GM12891 (cell line): Measurements from ENCODE around the gene RER1.

Experiments used
- DNase-seq: peaks from one replicate; pipeline ENCODE4 v3.0.0; 2011; ENCODE audit warnings: low spot score; ENCODE audit not compliant: insufficient read length
- FAIRE-seq: peaks from 2 replicates; lab custom pipeline; 2011; peaks lifted over from hg19 to GRCh38; lab: Jason Lieb, UNC
- PAX5 ChIP-seq: IDR thresholded peaks from 2 replicates; pipeline ENCODE4 v1.6.1; 2011; ENCODE audit warnings: low read length, moderate library complexity, mild to moderate bottlenecking; ENCODE audit not compliant: insufficient read depth, severe bottlenecking
- POLR2A ChIP-seq: IDR thresholded peaks from 2 replicates; pipeline ENCODE4 v1.6.1; 2011; ENCODE audit warnings: low read depth, low read length, control low read depth
- POLR2AphosphoS5 ChIP-seq: IDR thresholded peaks from 2 replicates; pipeline ENCODE4 v1.6.1; 2011; ENCODE audit warnings: low read depth, low read length, control low read depth
- POU2F2 ChIP-seq: IDR thresholded peaks from 2 replicates; pipeline ENCODE4 v1.6.1; 2011; ENCODE audit warnings: low read depth, mild to moderate bottlenecking, control low read depth, low read length, moderate library complexity
- SPI1 ChIP-seq: IDR thresholded peaks from 2 replicates; pipeline ENCODE4 v1.6.1; 2011; ENCODE audit warnings: low read depth, low read length, control low read depth
- TAF1 ChIP-seq: IDR thresholded peaks from 2 replicates; pipeline ENCODE4 v1.6.1; 2011; ENCODE audit warnings: low read depth, low read length, control low read depth

The RER1 gene

GRCh38 chr1:2379733-2380404, 11.8 kb upstream of the RER1 start:
- no peak for DNase-seq
- TF ChIP-seq POLR2AphosphoS5 (no peak), SPI1 (peak; percentile 40)
- FAIRE-seq: peak; percentile 54

DNA sequence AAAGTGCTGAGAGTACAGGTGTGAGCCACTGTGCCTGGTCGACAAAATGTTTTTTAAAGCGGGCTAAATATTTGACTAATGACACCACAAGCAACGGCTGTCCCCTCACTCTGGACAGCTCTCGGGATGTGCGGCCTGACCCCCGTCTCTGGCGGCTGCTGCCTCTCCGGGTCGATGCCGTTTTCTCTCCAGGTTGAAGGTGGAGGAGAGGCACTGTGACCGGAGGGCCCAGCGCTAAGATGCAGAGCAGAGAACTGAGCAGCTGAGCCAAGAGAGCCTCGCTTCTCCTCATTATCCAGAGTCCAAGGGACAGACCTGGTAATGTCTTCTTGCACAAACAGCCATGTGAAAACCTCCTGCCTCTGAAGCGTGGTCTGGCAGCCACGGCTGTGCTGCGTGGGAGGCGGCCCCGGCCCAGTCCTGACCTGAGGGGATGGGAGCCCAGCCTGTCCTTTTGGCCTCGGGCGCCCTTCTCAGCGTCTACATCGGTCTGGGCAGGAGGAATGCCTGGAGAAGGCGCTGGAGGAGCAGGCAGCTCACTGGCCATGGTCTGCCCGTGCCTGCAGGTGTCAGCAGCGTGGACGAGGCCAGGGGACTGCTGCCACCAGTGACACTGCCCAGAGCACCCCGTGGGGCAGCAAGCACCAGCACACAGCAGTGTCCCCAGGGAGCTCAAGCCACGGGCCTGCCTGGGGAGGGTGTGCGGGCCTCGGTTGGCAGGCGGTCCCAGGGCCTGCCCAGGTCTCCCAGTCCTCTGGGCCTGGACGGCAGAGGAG, 10.6 kb upstream of the RER1 start:
- no peak for FAIRE-seq
- DNase-seq: no peak

GRCh38 chr1:2381741-2382620, 9.7 kb upstream of the RER1 start:
- TF ChIP-seq POLR2A (no peak), TAF1 (no peak), SPI1 (no peak), POLR2AphosphoS5 (no peak), POU2F2 (no peak), PAX5 (no peak)
- DNase-seq (peak; percentile 99), FAIRE-seq (peak; percentile 89)

More for the DNA sequence above, 10.6 kb upstream of the RER1 start:
- TF ChIP-seq SPI1 (no peak), TAF1 (no peak), PAX5 (no peak), POU2F2 (no peak), POLR2AphosphoS5 (no peak), POLR2A (no peak)

DNA sequence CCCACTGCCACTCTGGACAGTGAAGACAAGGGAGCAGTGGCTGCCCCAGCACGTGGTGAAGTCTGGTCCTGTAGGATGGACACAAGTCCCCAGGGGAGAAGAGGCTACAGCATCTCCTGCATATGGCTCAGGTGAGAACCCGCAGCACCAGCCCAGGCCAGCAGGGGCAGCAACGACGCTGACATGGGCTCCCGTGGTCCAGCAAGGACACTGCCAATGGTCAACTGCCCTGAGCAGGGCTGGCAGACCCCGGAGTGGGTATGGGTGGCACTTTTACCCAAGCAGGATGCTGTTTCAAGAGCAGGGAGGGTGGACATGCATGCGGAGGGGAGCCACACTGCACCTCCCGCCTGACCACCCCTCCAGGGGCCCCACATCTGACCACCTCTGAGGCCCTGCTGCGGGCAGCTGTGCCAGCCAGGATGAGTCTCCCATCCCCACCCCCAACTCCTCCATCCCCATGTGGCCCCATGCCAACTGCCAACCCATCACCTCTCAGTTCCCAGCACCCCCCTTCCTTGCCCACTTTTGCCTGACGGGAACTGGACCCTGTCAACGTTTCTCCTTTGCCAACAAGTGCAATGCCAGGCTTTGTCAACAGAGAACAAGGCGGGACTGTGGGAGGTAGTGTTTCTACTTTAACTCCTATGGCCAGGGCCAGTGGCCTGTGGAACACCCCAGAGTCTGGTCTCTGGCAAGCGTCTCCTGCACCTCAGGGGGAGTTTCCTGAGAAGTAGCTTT, 8.8 kb upstream of the RER1 start:
- FAIRE-seq: no peak
- TF ChIP-seq SPI1: no peak
- no peak for TF ChIP-seq TAF1
- TF ChIP-seq POLR2AphosphoS5: no peak
- TF ChIP-seq PAX5: no peak
- no peak for TF ChIP-seq POU2F2
- no peak for TF ChIP-seq POLR2A
- peak; percentile 68 for DNase-seq

GRCh38 chr1:2383576-2383975, 8.1 kb upstream of the RER1 start:
- FAIRE-seq (no peak), DNase-seq (no peak)
- TF ChIP-seq SPI1: no peak
- no peak for TF ChIP-seq POU2F2
- no peak for TF ChIP-seq TAF1
- no peak for TF ChIP-seq POLR2A
- no peak for TF ChIP-seq PAX5
- no peak for TF ChIP-seq POLR2AphosphoS5

GRCh38 chr1:2384130-2384860, 7.3 kb upstream of the RER1 start:
- DNase-seq (no peak), FAIRE-seq (no peak)

DNA sequence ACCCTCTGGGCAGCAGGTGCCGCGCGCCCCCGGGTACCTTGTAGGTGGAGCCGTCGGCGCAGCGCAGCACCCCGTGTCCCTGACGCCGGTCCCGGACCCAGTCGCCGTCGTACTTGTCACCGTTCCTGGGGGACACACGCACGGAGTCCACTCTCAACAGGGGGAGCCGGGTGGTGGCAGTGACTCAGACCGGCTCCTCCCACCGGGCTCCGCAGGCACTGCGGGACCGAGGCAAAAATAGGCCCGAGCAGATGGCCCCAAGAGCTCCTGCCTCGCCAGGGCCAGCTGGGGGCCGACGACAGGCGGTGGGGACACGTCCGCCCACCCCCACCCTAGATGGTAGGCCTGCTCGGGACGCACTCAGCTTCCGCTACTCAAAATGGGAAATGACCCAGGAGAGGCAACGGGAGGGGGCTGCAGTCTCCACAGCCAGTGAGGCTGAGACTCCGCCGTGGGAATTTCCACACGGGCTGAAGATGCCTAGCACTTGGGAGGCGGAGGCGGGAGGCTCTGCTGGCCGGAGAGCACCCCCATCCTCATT, 6.6 kb upstream of the RER1 start:
- no peak for FAIRE-seq
- TF ChIP-seq TAF1: no peak
- TF ChIP-seq POLR2AphosphoS5: no peak
- no peak for TF ChIP-seq SPI1
- TF ChIP-seq POU2F2: no peak
- TF ChIP-seq PAX5: no peak
- no peak for TF ChIP-seq POLR2A
- DNase-seq: no peak

More at GRCh38 chr1:2384130-2384860, 7.3 kb upstream of the RER1 start:
- no peak for TF ChIP-seq POU2F2
- TF ChIP-seq TAF1: no peak
- TF ChIP-seq SPI1: no peak
- no peak for TF ChIP-seq POLR2A
- no peak for TF ChIP-seq POLR2AphosphoS5
- TF ChIP-seq PAX5: no peak

DNA sequence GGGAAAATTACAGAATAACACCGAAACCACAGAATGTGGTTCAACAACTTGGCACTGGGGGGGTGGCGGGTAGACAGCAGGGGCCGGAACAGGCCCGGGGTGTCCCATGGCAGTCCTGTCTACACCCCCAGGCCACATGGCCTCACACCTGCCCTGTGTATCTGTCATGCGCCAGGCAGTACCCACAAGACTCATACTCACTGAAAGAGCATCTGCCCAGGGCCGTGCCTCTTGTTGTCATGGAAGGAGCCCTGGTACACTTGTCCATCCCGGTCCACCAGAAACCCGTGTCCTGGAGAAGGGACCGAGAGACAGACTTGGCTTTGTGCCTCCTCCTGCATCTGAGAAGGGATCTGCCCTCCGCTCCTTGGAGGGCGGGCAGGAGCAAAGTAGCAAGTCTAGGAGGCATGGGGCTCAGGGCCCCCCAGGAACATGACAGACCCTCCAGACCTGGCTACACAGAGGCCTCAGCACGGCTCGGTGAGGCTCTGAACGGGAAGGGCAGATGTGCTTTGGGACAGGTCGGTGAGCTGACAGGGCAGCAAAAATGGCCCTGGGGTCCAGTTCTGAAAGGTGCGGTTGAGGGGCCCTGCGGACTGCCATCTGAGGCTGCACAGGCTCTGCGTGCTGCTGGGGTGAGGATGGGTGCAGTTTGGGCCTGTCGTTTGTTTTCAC, 5.9 kb upstream of the RER1 start:
- no peak for TF ChIP-seq POLR2A
- no peak for TF ChIP-seq POLR2AphosphoS5
- no peak for TF ChIP-seq TAF1
- TF ChIP-seq POU2F2: no peak
- TF ChIP-seq PAX5: no peak
- TF ChIP-seq SPI1: no peak
- no peak for FAIRE-seq
- DNase-seq: no peak
